ENCODE results near the gene RASAL2. TPM values are rescaled to one million over a fixed set of nuclear protein-coding genes. Genes with fewer than 3 reads are reported as not detected.

RASAL2 gene
- total and polyA plus RNA-seq, 2 of the 4 experiments (the other 2 are of a cell fraction): 13.1 to 20.6 TPM

GRCh38 chr1:178516110-178516509, 422.2 kb downstream of the RASAL2 start:
- no peak overlapping the region for H3K4ac ChIP-seq (ENCODE audit: low read depth, low read length)
- H3K79me1 ChIP-seq (ENCODE audit: low read depth in 1 of 2, low read length in 2 of 2): no peaks in the 10 kb centered on the region
- no TSS peak for BruUV-seq (replicated peaks)
- no peak overlapping the region for H3K4me3 ChIP-seq (ENCODE audit: insufficient read depth, low read depth, low read length)
- H2BK20ac ChIP-seq (ENCODE audit: low read depth, low read length): no peak overlapping the region
- H2BK5ac ChIP-seq (ENCODE audit: low read depth, low read length, poor library complexity, severe bottlenecking): no peak overlapping the region
- H4K5ac ChIP-seq (ENCODE audit: low read depth, low read length): no peak overlapping the region
- no peak for DNase-seq
- H2AFZ ChIP-seq (replicated peaks; ENCODE audit: low read length, poor library complexity): no peak overlapping the region
- no peak overlapping the region for H3K18ac ChIP-seq (ENCODE audit: low read depth, low read length)
- no peak overlapping the region for H2BK15ac ChIP-seq (ENCODE audit: low read depth, low read length)
- no peak for ATAC-seq (ENCODE audit: low read depth)
- H3K9me3 ChIP-seq (ENCODE audit: control insufficient read depth, insufficient read depth, low read length): no peaks in the 10 kb centered on the region
- no peak overlapping the region for H3K56ac ChIP-seq (ENCODE audit: extremely low read depth, insufficient read depth, low read length)
- no peaks in the 10 kb centered on the region for H3K36me3 ChIP-seq (ENCODE audit: control insufficient read depth, insufficient read depth, low read length)
- no peak overlapping the region for H4K8ac ChIP-seq (ENCODE audit: low read depth in 2 of 2, low read length in 2 of 2)
- dilution Hi-C loops (cut with HindIII; ENCODE audit: low sequenced_read_pairs, unreplicated experiment) (no loop called here), intact Hi-C loops (cut with micrococcal nuclease) (no loop called here), in situ Hi-C loops (cut with MboI; ENCODE audit: low sequenced_read_pairs) (no loop called here)
- peaks cover 3% of the 10 kb centered on the region for H3K27me3 ChIP-seq (ENCODE audit: control insufficient read depth, insufficient read depth, low read length)
- H3K4me2 ChIP-seq (ENCODE audit: low read depth, low read length): no peak overlapping the region
- H3K9ac ChIP-seq (ENCODE audit: low read depth, low read length): no peak overlapping the region
- no peak overlapping the region for H2AK9ac ChIP-seq (replicated peaks; ENCODE audit: low read depth, low read length, poor library complexity)
- H3K27ac ChIP-seq (ENCODE audit: insufficient read depth, low read length): no peak overlapping the region
- no peak overlapping the region for H3K23ac ChIP-seq (ENCODE audit: low read depth, low read length)
- no CpG with 5 or more reads among the region's 4 CpGs for WGBS, 2 experiments (ENCODE audit: extremely low coverage in 2 of 2, insufficient read length in 1 of 2)
- H3K4me1 ChIP-seq (ENCODE audit: control insufficient read depth, insufficient read depth, low read length): no peaks in the 10 kb centered on the region
- H4K91ac ChIP-seq (ENCODE audit: insufficient read depth, low read depth, low read length): no peak overlapping the region
- H4K20me1 ChIP-seq (ENCODE audit: insufficient read depth, low read length): no peaks in the 10 kb centered on the region
- CTCF ChIA-PET: interaction anchor here (0.6 to 1.1 kb wide), 3 partner anchors 14 to 487 kb away, joined by 4 read pairs; no protein-coding TSS in a partner anchor
- no peak overlapping the region for H3K14ac ChIP-seq (replicated peaks; ENCODE audit: low read depth, low read length)
- no peak for TF ChIP-seq FOS (IDR thresholded peaks at IDR 0.05; ENCODE audit: low read depth, low read length)
- TF ChIP-seq MXI1 (IDR thresholded peaks at IDR 0.05; ENCODE audit: borderline replicate concordance, low read depth, low read length): no peak
- no peak for TF ChIP-seq RAD21 (IDR thresholded peaks at IDR 0.05; ENCODE audit: low read length)
- TF ChIP-seq CHD1 (IDR thresholded peaks at IDR 0.05; ENCODE audit: low read depth, low read length): no peak
- no peak for TF ChIP-seq SMC3 (IDR thresholded peaks at IDR 0.05; ENCODE audit: low read depth, low read length)
- no peak for TF ChIP-seq MAFK (IDR thresholded peaks at IDR 0.05; ENCODE audit: low read depth, low read length)
- TF ChIP-seq, protein P1, sequence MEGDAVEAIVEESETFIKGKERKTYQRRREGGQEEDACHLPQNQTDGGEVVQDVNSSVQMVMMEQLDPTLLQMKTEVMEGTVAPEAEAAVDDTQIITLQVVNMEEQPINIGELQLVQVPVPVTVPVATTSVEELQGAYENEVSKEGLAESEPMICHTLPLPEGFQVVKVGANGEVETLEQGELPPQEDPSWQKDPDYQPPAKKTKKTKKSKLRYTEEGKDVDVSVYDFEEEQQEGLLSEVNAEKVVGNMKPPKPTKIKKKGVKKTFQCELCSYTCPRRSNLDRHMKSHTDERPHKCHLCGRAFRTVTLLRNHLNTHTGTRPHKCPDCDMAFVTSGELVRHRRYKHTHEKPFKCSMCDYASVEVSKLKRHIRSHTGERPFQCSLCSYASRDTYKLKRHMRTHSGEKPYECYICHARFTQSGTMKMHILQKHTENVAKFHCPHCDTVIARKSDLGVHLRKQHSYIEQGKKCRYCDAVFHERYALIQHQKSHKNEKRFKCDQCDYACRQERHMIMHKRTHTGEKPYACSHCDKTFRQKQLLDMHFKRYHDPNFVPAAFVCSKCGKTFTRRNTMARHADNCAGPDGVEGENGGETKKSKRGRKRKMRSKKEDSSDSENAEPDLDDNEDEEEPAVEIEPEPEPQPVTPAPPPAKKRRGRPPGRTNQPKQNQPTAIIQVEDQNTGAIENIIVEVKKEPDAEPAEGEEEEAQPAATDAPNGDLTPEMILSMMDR (conservative IDR thresholded peaks at IDR 0.05; ENCODE audit: low read depth, low read length): no peak
- POLR2A ChIA-PET (ENCODE audit: unreplicated experiment): no interaction called here
- no peak overlapping the region for H2BK120ac ChIP-seq (ENCODE audit: low read depth, low read length)
- H3K9me1 ChIP-seq (ENCODE audit: insufficient read depth, low read length): no peaks in the 10 kb centered on the region; the same call in 1 of the 2 replicates
- H2AK5ac ChIP-seq (ENCODE audit: low read depth, low read length): no peak overlapping the region
